NCI-H2196 (cell line): Measurements from ENCODE around the gene CEP164.

Experiments
- DNase-seq: peaks from one replicate; lab custom pipeline; 2025; ENCODE audit not compliant: unreplicated experiment; lab: John Stamatoyannopoulos, UW

CEP164 gene

DNA sequence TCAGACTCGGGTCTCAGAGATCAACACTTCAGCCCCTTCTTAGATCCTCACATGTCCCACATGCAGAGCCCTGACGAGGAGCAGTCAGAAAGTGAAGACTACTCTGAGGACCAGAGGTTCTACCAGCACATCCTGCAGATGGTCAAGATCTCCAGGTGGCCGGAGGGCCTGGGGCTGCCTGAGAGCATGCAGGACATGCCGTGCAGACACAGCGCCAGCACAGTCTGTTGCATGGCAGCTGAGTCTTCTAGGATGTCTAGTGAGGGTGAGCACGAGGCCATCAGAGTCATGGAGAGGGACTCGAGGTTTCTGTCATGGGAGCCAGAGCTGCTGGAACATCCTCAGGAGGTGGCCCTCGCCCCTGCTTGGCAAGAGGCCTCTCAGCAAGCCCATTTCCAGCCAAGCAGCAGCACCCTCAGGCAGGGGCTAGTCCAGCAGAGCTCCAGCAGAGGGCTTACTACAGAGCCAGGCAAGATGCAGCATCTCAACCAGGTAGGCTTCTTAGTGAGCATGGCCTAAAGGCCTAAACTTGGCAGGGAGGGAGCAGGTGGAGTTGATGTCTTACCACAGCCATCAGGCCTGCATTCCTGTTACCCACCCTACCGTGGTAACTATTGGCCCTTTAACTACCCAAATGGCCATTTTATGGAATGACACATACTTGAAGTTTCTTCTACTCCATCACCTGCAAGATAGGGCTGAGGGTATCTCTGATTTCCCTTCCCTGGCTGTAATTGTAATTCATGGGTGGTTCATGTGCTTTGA lies 28.7 kb downstream of the CEP164 start:
- DNase-seq, result no peak

GRCh38 chr11:117361432-117361831 lies 33.8 kb downstream of the CEP164 start:
- no peak for DNase-seq

- no peak for DNase-seq
Measured at GRCh38 chr11:117366248-117366647, 38.6 kb downstream of the CEP164 start.

- DNase-seq, result no peak
Measured at GRCh38 chr11:117366875-117367274, 39.2 kb downstream of the CEP164 start.

- DNase-seq, result no peak
Measured at GRCh38 chr11:117369534-117369933, 41.9 kb downstream of the CEP164 start.

- no peak for DNase-seq
Measured at GRCh38 chr11:117371453-117371852, 43.8 kb downstream of the CEP164 start.

GRCh38 chr11:117374316-117375055 lies 46.8 kb downstream of the CEP164 start:
- no peak for DNase-seq

DNA sequence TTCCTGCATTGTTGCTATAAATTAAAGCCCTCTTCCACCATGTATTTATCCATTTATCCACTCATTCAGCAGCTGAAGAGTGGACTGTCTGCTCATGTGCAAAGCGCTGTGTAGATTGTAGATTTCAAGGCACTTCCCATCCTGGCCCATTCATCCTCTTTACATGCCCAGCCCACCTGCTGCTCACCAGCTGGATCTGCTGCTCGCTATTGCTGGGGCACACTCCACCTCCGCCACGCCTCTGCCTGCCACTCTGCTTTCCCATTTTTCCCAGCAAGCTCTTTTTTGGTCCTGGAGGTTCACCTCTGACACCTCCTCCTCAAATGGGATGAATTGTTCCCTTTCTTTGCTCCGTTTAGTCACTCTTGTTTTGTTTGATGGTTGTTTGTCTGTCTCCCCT lies 48.3 kb downstream of the CEP164 start:
- DNase-seq, result no peak

DNA sequence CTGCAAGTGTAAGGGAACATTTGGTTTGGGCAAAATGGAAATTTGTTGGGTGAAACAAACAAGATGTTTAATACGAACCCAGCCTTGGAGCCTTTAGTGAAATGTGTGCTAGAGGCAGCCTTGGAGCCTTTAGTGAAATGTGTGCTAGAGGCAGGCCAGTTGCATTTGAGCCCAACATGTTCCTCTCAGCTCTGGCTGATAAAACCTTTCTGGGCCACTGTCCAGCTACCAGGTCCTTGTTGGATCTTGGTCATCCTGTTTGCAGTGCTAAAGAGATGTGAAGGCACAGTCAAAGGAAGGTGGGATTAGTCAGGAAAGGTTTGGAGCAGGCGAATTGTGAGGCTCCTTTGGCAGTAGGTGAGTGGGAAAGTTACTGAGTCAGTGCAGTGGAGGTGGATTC lies 48.9 kb downstream of the CEP164 start:
- DNase-seq, result no peak

DNA sequence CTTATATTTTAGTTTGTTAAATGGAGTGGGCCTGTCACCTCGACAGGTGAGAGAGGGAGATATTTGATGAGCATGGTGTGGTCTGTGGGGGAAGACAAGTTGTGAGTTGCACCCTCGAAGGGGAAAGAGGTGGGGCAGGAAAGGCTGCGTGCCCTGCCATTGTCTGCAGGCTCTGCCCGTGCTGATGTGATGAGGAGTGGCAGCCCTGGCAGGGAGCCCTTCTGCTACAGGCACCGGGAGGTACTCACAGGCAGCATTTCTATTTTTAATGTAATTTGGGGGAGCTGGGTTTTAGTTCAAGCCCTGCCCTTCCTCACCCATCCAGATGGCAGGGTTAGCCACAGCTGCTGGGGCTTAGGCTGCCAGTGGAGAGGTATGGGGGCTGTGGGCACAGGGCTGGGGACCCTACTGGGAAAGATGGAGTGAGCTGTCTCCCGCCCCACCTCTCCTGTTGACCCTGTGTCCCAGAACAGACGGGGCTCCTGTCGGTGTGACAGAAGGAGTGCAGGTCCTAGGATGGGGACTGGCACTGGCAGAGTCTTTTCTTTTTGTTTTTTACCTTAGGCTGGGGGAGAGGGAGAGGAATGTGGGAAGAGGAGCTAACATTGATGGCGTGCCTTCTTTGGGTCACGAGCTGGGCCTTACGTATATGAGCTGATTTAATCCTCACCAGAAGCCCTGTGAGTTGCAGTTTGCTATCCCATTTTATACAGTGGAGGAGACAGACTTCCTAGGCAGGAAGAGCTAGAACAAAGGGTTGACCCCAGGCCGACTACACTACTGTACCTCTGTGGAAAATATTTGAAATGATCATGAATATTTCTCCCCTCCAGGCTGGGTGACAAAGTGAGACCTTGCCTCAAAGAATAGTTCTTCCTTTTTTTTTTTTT lies 51.6 kb downstream of the CEP164 start:
- no peak for DNase-seq

- DNase-seq, result no peak
Measured at GRCh38 chr11:117380676-117381075, 53.0 kb downstream of the CEP164 start.

DNA sequence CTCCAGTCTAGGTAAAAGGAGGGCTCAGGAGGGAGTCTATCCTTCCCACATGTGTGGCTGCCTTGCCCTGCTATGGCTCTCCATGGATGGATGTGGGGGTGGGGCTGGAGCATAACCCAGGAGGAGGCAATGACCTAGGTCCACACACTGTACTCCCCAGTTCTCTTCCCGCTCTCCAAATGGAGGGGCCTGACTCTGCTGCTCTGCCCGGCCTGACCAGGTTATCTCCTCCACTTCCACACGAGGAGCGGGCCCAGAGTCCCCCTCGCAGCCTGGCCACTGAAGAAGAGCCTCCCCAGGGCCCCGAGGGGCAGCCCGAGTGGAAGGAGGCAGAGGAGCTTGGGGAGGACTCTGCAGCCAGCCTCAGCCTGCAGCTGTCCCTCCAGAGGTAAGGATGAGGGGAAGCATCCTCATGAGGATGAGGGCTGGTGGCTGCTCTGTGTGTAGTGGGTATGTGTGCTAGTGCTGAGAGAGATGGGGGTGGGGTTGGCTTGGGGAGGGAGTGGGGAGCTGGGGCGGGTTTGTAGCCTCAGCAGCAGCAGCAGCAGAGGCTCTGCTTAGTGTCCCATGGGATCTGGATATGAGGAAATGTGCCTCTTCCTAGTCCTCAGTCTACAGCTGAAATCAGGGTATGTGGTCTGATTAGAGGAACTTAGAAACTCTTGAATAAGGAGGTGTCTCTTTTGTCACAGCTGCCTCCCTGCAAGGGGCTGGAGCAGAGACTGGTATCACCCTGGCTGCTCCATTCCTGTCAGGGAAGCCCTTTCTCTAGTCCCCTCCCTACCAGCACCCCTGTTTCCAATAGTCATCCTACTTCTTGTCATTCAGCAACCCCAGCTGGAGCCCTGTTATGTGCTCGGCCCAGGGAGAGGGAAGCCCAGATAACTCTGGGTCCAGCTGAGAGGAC lies 54.1 kb downstream of the CEP164 start:
- DNase-seq, result no peak

GRCh38 chr11:117382746-117383145 lies 55.1 kb downstream of the CEP164 start:
- DNase-seq, result no peak

- no peak for DNase-seq
Measured at GRCh38 chr11:117384045-117384444, 56.4 kb downstream of the CEP164 start.

DNA sequence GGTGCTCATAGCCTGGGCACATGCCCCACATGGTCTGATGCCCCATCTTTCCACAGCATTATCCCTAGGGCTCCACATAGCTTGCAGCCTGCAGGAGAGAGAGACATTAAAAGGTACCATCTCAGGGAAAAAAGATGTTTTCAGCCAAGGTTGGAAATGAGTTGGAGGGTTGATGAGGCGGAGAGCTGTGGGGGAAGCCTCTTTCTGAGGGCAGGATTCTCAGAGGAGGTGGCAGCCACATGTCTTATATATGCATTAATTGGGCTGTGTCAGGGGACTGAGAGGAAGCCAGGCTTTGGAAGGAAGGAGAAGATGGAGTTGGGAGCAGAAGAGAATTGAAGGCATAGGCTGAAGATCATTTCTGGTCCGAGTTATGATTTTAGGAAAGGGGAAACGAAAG lies 57.8 kb downstream of the CEP164 start:
- no peak for DNase-seq

GRCh38 chr11:117385906-117386305 lies 58.3 kb downstream of the CEP164 start:
- DNase-seq, result no peak

GRCh38 chr11:117387992-117388755 lies 60.5 kb downstream of the CEP164 start:
- DNase-seq, result no peak

- DNase-seq, result no peak
Measured at GRCh38 chr11:117390743-117391142, 63.1 kb downstream of the CEP164 start.

- no peak for DNase-seq
Measured at GRCh38 chr11:117391181-117391580, 63.5 kb downstream of the CEP164 start.
